Lower leg skin (tissue), 4 donors: ENCODE data around the gene TBC1D23. TPM values are rescaled to one million over a fixed set of nuclear protein-coding genes. Genes with fewer than 3 reads are reported as not detected.

Source experiments
- DNase-seq, 2 donors: peaks; one replicate each; pipeline ENCODE4 v3.0.0-alpha.2; 2019; ENCODE audit warnings: low spot score in 2 of 2
- H3K4me3 ChIP-seq: fragments of 200-600 bp; sonication (generic); 2 replicates; pipeline ENCODE4 v1.5.1; 2017; ENCODE audit warnings: mild to moderate bottlenecking, low read depth; ENCODE audit not compliant: poor library complexity, severe bottlenecking
- POLR2A ChIP-seq, 2 donors: fragments of 450-650 bp; IDR thresholded peaks; one replicate each; pipeline ENCODE4 v1.6.1; 2016 to 2017; ENCODE audit warnings: antibody characterized with exemption in 2 of 2, mild to moderate bottlenecking in 1 of 2, moderate library complexity in 1 of 2
- WGBS, 2 donors: methylation state at CpG; one replicate each; pipeline ENCODE4 v1.1.5; 2018; 5-methylcytosine and 5-hydroxymethylcytosine counted together
- intact Hi-C: fragments of 100-400 bp; cut with DNase I; formaldehyde crosslinking; loops from one replicate; pipeline ENCODE4 v1.15.0; 2023; ENCODE audit warnings: low total_unique reads
- total RNA-seq, 4 donors: library from RNA; depleted of rRNA; stranded (reverse); fragments of >200 nt; gene quantifications; one replicate each; pipeline ENCODE4 v1.1.0, GENCODE V29; 2016
- TF ChIP-seq, protein P1 (sequence below), 3 donors: fragments of 450-650 bp; IDR thresholded peaks; one replicate each; pipeline ENCODE4 v1.5.1; 2016; ENCODE audit warnings: antibody characterized with exemption in 3 of 3, mild to moderate bottlenecking in 3 of 3, moderate library complexity in 2 of 3

TBC1D23 gene
- total RNA-seq, 4 donors from 2014 or later: 28.3 to 37.7 (median 35.9) TPM

DNA sequence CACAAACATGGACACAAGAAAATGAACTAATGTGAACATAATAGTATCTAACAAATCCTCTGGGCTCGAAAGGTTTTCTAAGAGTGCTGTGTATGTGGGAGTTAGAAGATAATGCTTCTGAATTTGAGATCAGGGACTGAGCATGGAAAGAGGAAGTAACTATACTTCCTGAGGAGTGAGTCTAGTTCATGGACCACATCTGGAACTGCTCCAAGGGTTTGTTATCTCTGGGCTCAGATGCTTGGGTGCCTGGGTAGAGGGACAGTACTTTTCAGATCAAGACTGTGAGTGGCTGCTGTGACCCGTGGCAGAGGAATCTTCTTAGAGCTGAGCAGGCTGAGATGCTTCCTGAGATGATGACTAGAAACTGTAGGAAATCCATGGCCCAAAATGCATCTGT, 28.5 kb downstream of the TBC1D23 start:
- WGBS, 2 donors: 70 to 82% methylated on average over 2 of the region's 2 CpGs
- intact Hi-C loops: no loop called here
- no peak for DNase-seq

DNA sequence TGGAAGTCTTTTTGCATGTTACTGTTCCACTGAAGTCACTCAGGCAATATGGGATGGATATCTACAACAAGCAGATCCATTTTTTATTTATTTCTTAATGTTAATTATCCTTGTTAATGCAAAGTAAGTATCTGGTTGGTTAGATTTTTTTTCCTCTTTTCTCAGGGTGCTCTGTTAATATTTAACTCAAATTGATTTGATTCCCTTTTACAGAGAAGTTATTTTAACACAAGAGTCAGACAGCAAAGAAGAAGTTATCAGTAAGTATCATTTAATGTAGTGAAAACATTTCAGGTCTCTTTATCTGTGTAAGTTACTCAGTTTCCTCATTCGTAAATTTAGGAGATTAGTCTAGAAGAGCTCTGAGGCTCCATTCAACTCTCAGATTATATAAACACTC, 34.3 kb downstream of the TBC1D23 start:
- WGBS, 2 donors: 91 to 98% methylated on average over 1 of the region's 1 CpG
- H3K4me3 ChIP-seq: no peak overlapping the region
- no peak for DNase-seq
- no peak for TF ChIP-seq POLR2A (IDR thresholded peaks at IDR 0.05)
- TF ChIP-seq, protein P1, sequence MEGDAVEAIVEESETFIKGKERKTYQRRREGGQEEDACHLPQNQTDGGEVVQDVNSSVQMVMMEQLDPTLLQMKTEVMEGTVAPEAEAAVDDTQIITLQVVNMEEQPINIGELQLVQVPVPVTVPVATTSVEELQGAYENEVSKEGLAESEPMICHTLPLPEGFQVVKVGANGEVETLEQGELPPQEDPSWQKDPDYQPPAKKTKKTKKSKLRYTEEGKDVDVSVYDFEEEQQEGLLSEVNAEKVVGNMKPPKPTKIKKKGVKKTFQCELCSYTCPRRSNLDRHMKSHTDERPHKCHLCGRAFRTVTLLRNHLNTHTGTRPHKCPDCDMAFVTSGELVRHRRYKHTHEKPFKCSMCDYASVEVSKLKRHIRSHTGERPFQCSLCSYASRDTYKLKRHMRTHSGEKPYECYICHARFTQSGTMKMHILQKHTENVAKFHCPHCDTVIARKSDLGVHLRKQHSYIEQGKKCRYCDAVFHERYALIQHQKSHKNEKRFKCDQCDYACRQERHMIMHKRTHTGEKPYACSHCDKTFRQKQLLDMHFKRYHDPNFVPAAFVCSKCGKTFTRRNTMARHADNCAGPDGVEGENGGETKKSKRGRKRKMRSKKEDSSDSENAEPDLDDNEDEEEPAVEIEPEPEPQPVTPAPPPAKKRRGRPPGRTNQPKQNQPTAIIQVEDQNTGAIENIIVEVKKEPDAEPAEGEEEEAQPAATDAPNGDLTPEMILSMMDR (IDR thresholded peaks at IDR 0.05): no peak
- intact Hi-C loops: no loop called here

More for the DNA sequence above, 28.5 kb downstream of the TBC1D23 start:
- TF ChIP-seq, protein P1 (IDR thresholded peaks at IDR 0.05): no peak
- TF ChIP-seq POLR2A (IDR thresholded peaks at IDR 0.05): no peak
- no peak overlapping the region for H3K4me3 ChIP-seq

DNA sequence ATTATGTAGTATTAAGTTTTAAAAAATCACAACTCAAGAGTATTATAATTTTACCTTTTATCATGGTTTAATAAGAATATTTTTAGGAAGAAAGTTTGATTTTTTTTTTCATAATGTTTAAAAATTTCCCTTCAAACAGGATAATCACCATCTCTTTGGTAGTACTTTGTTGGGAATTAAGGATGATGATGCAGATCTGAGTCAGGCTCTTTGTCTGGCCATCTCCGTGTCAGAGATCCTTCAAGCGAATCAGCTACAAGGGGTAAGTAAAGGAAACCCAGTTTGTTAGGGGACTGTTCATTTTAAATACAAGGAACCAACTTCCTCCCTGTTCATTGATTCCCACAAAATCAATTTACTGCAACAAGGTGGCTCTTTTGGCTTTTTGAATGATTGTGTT, 37.0 kb downstream of the TBC1D23 start:
- no peak overlapping the region for H3K4me3 ChIP-seq
- DNase-seq: no peak
- TF ChIP-seq, protein P1 (IDR thresholded peaks at IDR 0.05): no peak
- no peak for TF ChIP-seq POLR2A (IDR thresholded peaks at IDR 0.05)
- WGBS, 2 donors: 94 to 95% methylated on average over 2 of the region's 2 CpGs
- intact Hi-C loops: no loop called here

DNA sequence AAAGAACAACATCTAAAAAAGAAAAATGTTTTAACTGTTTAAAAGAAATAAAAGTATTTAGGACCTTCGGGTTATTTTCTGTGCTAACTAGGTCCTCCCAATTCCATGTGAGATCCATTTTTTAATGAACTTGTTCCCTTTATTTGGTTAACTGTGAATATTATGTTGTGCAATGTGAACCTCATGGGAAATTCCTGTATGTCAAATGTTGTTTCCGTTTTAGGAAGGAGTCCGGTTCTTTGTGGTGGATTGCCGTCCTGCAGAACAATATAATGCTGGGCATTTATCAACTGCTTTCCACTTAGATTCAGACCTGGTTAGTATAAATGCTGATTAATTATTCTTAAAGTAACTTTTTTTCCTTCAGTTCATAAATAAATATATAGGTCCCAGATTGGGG, 38.2 kb downstream of the TBC1D23 start:
- TF ChIP-seq POLR2A (IDR thresholded peaks at IDR 0.05): no peak
- TF ChIP-seq, protein P1 (IDR thresholded peaks at IDR 0.05): no peak
- intact Hi-C loops: no loop called here
- 83 to 84% methylated on average over 4 of the region's 4 CpGs for WGBS, 2 donors

DNA sequence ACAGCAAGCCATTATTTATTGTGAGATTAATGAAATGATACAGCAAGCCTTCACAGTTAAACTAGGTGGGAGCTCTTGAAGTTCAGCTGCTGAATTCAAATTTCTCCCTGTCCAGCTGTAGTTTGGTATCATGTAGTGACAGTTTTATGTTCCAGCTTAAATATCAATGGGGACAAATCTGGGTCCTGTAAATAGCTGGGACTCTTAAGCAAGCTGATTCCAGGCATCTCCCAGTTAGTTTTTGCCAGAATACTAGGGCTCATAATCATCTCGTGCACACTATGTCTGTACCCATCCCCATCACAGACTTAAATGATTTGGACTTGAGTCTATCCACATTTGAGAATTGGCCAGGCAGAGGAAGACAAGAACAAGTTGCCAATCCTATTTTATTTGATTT, 45.9 kb downstream of the TBC1D23 start:
- intact Hi-C loops: no loop called here
- 86 to 96% methylated on average over 1 of the region's 1 CpG for WGBS, 2 donors
- no peak overlapping the region for H3K4me3 ChIP-seq
- TF ChIP-seq, protein P1 (IDR thresholded peaks at IDR 0.05): no peak
- TF ChIP-seq POLR2A (IDR thresholded peaks at IDR 0.05): no peak
- DNase-seq: no peak

More for the DNA sequence above, 38.2 kb downstream of the TBC1D23 start:
- no peak for DNase-seq
- H3K4me3 ChIP-seq: no peak overlapping the region

DNA sequence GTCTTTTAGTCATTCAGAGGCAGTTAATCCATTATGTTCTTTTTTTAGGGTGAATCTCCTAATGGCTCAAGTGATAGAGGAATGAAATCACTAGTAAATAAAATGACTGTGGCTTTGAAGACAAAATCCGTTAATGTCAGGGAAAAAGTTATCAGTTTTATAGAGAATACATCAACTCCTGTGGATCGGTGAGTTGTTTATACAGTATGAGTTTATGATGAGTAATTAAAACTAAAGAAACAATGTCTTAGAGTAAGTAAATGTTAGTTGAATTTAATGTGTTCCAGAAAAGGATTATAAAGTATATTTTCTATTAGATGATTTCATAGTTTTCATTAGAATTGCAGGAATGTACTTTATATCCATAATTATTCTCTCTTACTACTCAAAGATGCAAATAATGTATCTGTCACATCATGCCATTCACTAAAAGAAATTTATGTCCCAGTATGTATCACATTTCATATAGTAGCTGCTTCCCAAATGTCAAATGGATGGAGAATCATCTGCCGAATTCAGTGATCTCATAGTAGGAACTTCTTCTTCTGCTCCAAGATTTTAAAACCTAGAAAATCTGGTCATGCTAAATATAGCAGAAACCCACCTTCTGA, 49.7 kb downstream of the TBC1D23 start:
- no peak overlapping the region for H3K4me3 ChIP-seq
- WGBS, 2 donors: 85 to 92% methylated on average over 3 of the region's 3 CpGs
- intact Hi-C loops: no loop called here
- TF ChIP-seq, protein P1 (IDR thresholded peaks at IDR 0.05): no peak
- TF ChIP-seq POLR2A (IDR thresholded peaks at IDR 0.05): no peak
- no peak for DNase-seq
